ENCODE measurements around the gene SUMO1. TPM values are rescaled to one million over a fixed set of nuclear protein-coding genes. Genes with fewer than 3 reads are reported as not detected.
"Not testable (repeated sequence)": the region's sequence is repeated elsewhere in the genome, so short reads cannot be mapped to it uniquely, and the experiment has no call there.

The SUMO1 gene
- 97.2 and 113 TPM in 2 replicates for total RNA-seq
- polyA plus RNA-seq (2012): 81.5 TPM

- peak; percentile 91 for DNase-seq (ENCODE audit: low read depth)
These were observed at the start of gene SUMO1 for GRCh38 chr2:202238234-202239197. SUMO1 (minus strand) TSS chr2:202238597; CDS start chr2:202238451, 146 bp downstream.

GRCh38 chr2:202286595-202286994, 48.2 kb upstream of the SUMO1 start:
- DNase-seq (ENCODE audit: low read depth): no peak

DNA sequence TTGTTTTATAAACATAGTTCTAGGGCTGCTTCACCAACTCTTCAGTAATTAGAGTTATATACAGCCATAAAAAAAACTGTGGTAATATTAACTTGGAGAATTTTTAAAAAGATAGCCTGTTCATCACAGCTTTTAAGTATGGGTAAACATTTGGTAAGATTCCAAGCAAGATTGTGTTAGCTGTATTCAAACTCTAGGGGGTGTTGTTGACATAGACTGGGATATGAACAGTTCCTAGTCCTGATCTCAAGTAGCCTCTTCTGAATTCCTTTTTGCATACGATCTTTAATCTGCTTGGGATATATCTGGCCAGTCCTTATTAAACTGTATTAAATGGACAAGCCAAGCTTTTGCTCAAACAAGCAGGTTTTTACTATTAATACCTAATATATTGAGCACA, 40.5 kb upstream of the SUMO1 start:
- peak; percentile 57 for DNase-seq (ENCODE audit: low read depth)

- DNase-seq (ENCODE audit: low read depth): peak; percentile 47
These were observed 39.8 kb upstream of the SUMO1 start for GRCh38 chr2:202278036-202278760.

DNA sequence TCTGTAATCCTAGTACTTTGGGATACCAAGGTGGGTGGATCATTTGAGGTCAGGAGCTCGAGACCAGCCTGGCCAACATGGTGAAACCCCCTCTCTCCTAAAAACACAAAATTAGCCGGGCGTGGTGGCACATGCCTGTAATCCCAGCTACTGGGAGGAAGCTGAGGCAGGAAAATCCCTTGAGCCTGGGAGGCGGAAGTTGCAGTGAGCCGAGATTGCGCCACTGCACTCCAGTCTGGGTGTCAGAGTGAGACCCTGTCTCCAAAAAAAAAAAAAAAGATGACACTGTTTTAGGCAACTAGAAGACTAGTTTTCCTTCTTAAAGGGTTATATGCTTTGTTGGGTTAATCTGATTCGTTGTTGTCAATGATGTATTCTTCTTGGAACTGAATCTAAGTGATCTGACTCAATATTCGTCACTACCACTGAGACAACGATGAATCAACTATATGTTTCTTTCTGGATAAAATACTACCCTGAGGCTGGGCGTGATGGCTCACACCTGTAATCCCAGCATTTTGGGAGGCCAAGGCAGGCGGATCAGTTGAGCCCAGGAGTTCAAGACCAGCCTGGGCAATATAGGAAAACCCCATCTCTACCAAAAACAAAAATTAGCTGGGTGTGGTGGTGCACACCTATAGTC, 37.8 kb upstream of the SUMO1 start:
- not testable (repeated sequence) for DNase-seq (ENCODE audit: low read depth)

DNA sequence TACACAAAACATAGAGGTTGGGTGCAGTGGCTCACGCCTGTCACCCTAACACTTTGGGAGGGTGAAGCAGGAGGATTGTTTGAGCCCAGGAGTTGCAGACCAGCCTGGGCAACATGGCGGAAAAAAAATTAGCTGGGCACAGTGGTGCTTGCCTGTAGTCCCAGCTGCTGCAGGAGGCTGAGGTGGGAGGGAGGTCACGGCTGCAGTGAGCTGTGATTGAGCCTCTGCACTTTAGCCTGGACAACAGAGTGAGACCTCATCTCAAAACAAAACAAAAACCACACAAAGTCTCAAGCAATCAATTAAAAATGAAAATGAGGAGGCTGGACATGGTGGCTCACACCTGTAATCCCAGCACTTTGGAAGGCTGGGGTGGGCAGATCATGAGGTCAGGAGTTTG, 32.1 kb upstream of the SUMO1 start:
- no peak for DNase-seq (ENCODE audit: low read depth)

- no peak for DNase-seq (ENCODE audit: low read depth)
These were observed 31.2 kb upstream of the SUMO1 start for GRCh38 chr2:202269585-202269984.

GRCh38 chr2:202267495-202267894, 29.1 kb upstream of the SUMO1 start:
- no peak for DNase-seq (ENCODE audit: low read depth)

DNA sequence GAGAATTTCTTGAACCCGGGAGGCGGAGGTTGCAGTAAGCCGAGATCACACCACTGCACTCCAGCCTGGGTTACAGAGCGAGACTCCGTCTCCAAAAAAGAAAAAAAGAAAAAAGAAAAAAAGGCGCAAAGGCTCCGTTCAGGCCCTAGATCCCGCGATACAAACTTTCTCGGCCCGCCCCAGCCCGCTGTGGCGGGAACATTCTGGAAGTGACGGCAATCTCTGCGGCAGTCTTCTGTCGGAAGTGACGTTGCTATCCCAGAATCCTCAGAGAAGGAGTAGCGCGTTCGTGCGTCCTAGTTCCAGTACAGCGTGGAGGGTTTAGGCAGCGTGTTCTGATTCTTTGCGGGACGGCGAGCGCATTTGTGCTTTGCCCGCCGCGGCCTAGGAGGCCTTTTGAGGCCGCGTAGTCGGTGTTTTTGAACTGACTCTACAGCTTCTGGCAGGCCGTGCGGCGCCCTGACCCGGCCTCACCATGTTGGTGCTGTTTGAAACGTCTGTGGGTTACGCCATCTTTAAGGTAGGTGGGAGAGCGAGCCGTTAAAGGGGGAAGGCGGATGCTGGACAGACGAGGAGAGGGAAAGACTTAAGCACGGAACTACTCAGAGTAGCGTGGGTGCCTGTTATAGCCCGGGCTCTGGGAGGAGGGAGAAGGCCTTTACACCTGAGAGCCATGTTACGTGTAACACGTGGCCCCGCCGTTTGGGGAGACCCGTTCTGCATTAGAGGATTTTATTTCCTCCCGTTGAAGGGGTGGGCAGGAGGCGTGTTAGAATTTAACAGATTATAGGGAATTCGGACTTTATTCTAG, 27.3 kb upstream of the SUMO1 start, which contains the start of gene NOP58:
Gene NOP58 (plus strand): TSS at position 297 of the 811 bp plus-strand sequence. CDS start 179 bp downstream, at position 476.
- peak; percentile 96 for DNase-seq (ENCODE audit: low read depth)

GRCh38 chr2:202261531-202261930, 23.1 kb upstream of the SUMO1 start:
- DNase-seq (ENCODE audit: low read depth): no peak

- no peak for DNase-seq (ENCODE audit: low read depth)
These were observed 13.1 kb upstream of the SUMO1 start for GRCh38 chr2:202251494-202251893.

GRCh38 chr2:202249521-202250253, 11.3 kb upstream of the SUMO1 start:
- peak; percentile 50 for DNase-seq (ENCODE audit: low read depth)

- DNase-seq (ENCODE audit: low read depth): not testable (repeated sequence)
These were observed 9.3 kb upstream of the SUMO1 start for GRCh38 chr2:202247710-202248109.

DNA sequence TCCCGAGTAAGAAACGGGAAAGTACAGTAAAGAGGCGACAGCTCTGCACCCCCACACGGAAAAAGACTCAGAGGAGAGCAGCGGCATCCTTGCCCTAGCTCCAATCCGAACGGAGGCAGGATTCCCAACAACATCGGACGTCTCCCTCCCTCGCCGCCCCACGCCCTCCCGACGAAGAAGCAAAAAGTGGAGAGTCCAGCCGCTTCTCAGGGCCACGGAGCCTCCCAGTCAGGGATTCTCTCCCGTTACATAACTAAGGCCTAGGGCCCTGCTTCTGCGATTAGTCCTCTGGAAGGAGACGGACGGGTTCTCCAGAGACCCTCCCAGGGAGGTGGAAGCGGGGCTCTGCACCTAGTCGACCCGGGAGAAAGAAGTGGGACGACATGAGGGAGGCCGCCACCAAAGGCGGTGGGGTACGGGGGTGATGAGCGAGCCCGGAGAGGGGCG, 587 bp downstream of the SUMO1 start:
- peak; percentile 36 for DNase-seq (ENCODE audit: low read depth)

DNA sequence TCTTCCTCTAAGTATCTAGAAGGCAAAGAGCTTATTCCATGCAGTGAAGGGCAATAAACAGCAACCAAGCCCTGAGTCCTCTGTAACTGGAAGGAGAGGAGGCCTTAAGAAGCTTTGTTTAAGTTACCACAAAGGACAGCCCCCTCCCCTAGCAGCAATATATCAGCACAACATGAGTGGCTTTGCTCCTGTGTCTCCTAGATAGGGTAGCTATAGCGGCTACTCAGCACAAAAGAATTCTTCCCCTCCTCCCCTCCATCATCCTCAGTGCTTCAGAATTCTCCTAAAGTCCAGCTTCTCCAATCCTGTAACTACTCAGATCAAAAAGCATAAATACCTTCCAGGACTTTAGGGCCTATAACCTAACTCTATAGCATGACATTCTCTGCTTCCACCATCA, 16.5 kb downstream of the SUMO1 start:
- DNase-seq (ENCODE audit: low read depth): peak; percentile 3

- DNase-seq (ENCODE audit: low read depth): no peak
These were observed 23.2 kb downstream of the SUMO1 start for GRCh38 chr2:202215179-202215578.

DNA sequence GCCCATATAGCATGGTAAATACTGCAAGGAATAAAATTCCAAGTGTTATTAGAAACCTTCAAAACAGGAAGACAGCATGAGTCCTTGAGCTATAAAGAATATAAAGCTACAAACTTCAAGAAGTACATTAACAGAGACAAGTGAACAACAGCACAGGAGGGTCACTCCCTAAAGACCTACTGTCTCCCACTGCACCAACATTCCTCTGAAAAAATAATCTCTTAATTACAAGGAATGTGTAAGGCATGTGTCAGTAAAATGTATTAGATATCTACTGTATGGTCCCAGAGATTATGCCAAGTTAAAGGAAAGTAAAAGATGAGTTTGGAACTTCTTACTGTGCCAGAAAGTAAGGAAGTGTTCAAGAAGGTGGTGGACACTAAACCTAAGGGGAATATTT, 29.9 kb downstream of the SUMO1 start:
- no peak for DNase-seq (ENCODE audit: low read depth)

GRCh38 chr2:202204855-202205254, 33.5 kb downstream of the SUMO1 start:
- DNase-seq (ENCODE audit: low read depth): no peak

DNA sequence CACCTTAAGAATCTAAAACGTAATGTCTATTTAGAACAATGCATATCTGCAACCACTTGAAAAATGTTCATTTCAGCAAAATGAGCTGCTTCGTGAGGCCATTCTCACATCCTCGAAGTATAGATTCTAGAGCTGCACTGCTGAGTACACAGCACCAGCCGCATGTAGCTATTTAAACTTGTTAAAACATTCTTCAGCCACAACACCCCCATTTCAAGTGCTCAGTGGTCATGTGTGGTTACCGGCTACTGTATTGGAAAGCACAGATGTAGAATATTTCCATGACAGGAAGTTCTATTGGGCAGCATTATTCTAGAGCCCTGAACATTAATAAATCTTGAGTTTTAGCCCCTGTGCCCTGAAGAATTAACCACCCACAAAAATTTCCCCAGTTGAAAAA, 35.0 kb downstream of the SUMO1 start:
- DNase-seq (ENCODE audit: low read depth): no peak

Measured in myocyte (in vitro differentiated cells).